MM.1S (cell line): ENCODE results near the gene ZDHHC1.

Experiments used
- CTCF ChIP-seq: fragments of 300-600 bp; sonication (generic); IDR thresholded peaks from 2 replicates; pipeline ENCODE4 v1.5.1; 2016; ENCODE audit warnings: antibody characterized with exemption, low read length, mixed read lengths
- EZH2 ChIP-seq: fragments of 300-600 bp; sonication (generic); optimal IDR thresholded peaks from 2 replicates; pipeline ENCODE3; 2017; ENCODE audit warnings: low read depth, mild to moderate bottlenecking, antibody characterized with exemption, low read length, mixed read lengths
- EZH2phosphoT487 ChIP-seq: fragments of 300-600 bp; sonication (generic); IDR thresholded peaks from 2 replicates; pipeline ENCODE4 v1.6.1; 2018; ENCODE audit warnings: antibody characterized with exemption, low read length

- TF ChIP-seq CTCF (no peak), EZH2 (no peak), EZH2phosphoT487 (no peak)
These were observed 16.2 kb upstream of the ZDHHC1 start for GRCh38 chr16:67432506-67432890.
